A549 treated with Hydrocortisone at 1 μM for 4 hours (cell line): ENCODE results near the gene TCP10L. TPM values are rescaled to one million over a fixed set of nuclear protein-coding genes. Genes with fewer than 3 reads are reported as not detected.

Experiments
- total RNA-seq: library from RNA; stranded (reverse); fragments of 200-300 nt; extraction: Qiagen RNA extraction; gene quantifications from 5 replicates; pipeline ENCODE4 v1.2.3, GENCODE V29; 2022

The TCP10L gene, protein sequence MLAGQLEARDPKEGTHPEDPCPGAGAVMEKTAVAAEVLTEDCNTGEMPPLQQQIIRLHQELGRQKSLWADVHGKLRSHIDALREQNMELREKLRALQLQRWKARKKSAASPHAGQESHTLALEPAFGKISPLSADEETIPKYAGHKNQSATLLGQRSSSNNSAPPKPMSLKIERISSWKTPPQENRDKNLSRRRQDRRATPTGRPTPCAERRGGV
- total RNA-seq, result 0.47 to 1.2 TPM (median 0.86 TPM) in 5 replicates

GRCh38 chr21:32585042-32585710 is at the start of gene TCP10L:
Gene TCP10L, minus strand, starts transcription at chr21:32585523. Its CDS starts 1,219 bp downstream, at chr21:32584304.

GRCh38 chr21:32612075-32612998 is 27.0 kb upstream of the TCP10L start, which contains the start of gene CFAP298:
Gene CFAP298, minus strand, starts transcription at chr21:32612377. Its CDS starts 134 bp downstream, at chr21:32612243.

Other genes starting within 250 kb of the TCP10L start
- 10.4 to 14.9 TPM (median 13.2 TPM) in 5 replicates for gene URB1, start 192.5 kb downstream of the TCP10L start, total RNA-seq
- 45.0 to 61.1 TPM (median 53.3 TPM) in 5 replicates for gene EVA1C, start 172.8 kb downstream of the TCP10L start, total RNA-seq
- gene CFAP298, start 26.9 kb upstream of the TCP10L start, total RNA-seq, result 23.1 to 33.2 TPM (median 31.1 TPM) in 5 replicates
- 2.0 to 2.8 TPM (median 2.2 TPM) in 5 replicates for gene SYNJ1, start 142.5 kb upstream of the TCP10L start, total RNA-seq
- 11.6 to 13.6 TPM (median 12.2 TPM) in 5 replicates for gene PAXBP1, start 186.2 kb upstream of the TCP10L start, total RNA-seq